Immature natural killer cell (primary cell): ENCODE results near the gene ARID1B. TPM values are rescaled to one million over a fixed set of nuclear protein-coding genes. Genes with fewer than 3 reads are reported as not detected.

ENCODE experiments used
- DNase-seq, 3 donors: peaks; one replicate each; pipeline ENCODE4 v3.0.0; 2022; ENCODE audit warnings: mixed read lengths in 1 of 3
- H3K27ac Mint-ChIP-seq, 6 donors: one replicate each; pipeline ENCODE4 v1.8.0; 2020; ENCODE audit warnings: mixed read lengths in 6 of 6, mild to moderate bottlenecking in 5 of 6, inconsistent platforms in 4 of 6, moderate library complexity in 3 of 6
- H3K27me3 Mint-ChIP-seq, 3 donors: one replicate each; pipeline ENCODE4 v1.8.0; 2020 to 2021; ENCODE audit warnings: low read depth in 3 of 3, mild to moderate bottlenecking in 3 of 3, mixed read lengths in 3 of 3, moderate library complexity in 3 of 3, inconsistent platforms in 1 of 3
- H3K36me3 Mint-ChIP-seq, 3 donors: one replicate each; pipeline ENCODE4 v1.8.0; 2020; ENCODE audit warnings: mixed read lengths in 3 of 3, inconsistent platforms in 2 of 3, mild to moderate bottlenecking in 2 of 3
- H3K4me1 Mint-ChIP-seq, 2 donors: one replicate each; pipeline ENCODE4 v1.8.0; 2020; ENCODE audit warnings: inconsistent platforms in 2 of 2, mild to moderate bottlenecking in 2 of 2, mixed read lengths in 2 of 2, moderate library complexity in 1 of 2
- H3K4me3 Mint-ChIP-seq, 5 donors: one replicate each; pipeline ENCODE4 v1.8.0; 2020; ENCODE audit warnings: mild to moderate bottlenecking in 5 of 5, mixed read lengths in 5 of 5, inconsistent platforms in 3 of 5, moderate library complexity in 3 of 5
- H3K9me3 Mint-ChIP-seq, 6 donors: one replicate each; pipeline ENCODE4 v1.8.0; 2020; ENCODE audit warnings: mild to moderate bottlenecking in 6 of 6, mixed read lengths in 6 of 6, inconsistent platforms in 4 of 6, moderate library complexity in 3 of 6
- polyA plus RNA-seq, 3 donors: library from polyadenylated mRNA; unstranded; fragments of 300-500 nt; fragmentation: Illumina TruSeq; gene quantifications; one replicate each; pipeline ENCODE4 v1.2.3, GENCODE V29; 2021

Gene ARID1B
- polyA plus RNA-seq, 3 donors from 2014 or later = 7.6 to 18.1 (median 8.7) TPM

DNA sequence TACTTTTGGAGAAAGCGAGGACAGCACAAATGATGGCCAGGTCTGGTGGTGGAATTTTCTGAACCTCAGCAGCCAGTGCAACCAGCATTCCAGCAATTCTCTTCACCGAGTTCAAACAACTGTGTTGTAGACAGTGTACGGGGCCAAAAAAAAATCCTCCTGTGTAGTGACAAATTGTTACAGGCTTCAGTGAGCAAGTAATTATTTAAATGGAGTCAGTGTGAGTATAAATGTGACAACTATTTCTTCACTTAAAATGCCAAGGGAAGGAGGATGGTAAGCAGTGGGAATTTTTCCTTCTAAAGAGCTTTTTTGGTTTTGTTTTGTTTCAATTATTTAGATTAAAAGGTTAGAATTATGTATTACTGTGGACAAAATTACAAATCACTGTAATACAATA, 392.0 kb downstream of the ARID1B start:
- no peaks in the 10 kb centered on the region for H3K9me3 Mint-ChIP-seq
- H3K4me3 Mint-ChIP-seq = no peak overlapping the region
- peaks cover 24 to 27% of the 10 kb centered on the region in 2 donors for H3K4me1 Mint-ChIP-seq
- no peak overlapping the region for H3K27ac Mint-ChIP-seq
- DNase-seq = no peak
- H3K36me3 Mint-ChIP-seq = peaks cover 8 to 33% (median 10%) of the 10 kb centered on the region in 3 donors
- peaks cover 0 to 1% (median 0%) of the 10 kb centered on the region in 3 donors for H3K27me3 Mint-ChIP-seq

DNA sequence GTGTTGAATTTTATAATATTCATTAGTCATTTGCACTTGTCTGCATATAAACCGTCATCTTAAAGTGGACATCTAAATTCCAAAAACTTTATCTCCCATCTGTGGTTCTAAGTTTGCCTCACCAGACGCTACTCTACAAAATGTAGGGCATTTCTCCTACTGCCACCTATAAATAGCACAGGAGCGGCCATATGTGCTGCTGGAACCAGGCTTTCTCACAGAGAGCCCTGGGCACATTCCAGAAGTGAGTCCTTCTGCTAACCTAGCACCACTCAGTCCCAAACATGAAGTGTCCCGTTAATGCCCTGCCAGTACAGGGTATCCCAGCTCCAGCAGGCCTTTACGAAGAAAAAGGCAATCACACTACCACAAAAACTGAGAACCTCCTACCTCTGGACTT, 392.5 kb downstream of the ARID1B start:
- H3K27ac Mint-ChIP-seq = no peak overlapping the region
- H3K4me3 Mint-ChIP-seq = no peak overlapping the region
- H3K27me3 Mint-ChIP-seq = peaks cover 0 to 1% (median 0%) of the 10 kb centered on the region in 3 donors
- no peak for DNase-seq
- peaks cover 24 to 26% of the 10 kb centered on the region in 2 donors for H3K4me1 Mint-ChIP-seq
- H3K36me3 Mint-ChIP-seq = peaks cover 8 to 35% (median 10%) of the 10 kb centered on the region in 3 donors
- no peaks in the 10 kb centered on the region for H3K9me3 Mint-ChIP-seq

DNA sequence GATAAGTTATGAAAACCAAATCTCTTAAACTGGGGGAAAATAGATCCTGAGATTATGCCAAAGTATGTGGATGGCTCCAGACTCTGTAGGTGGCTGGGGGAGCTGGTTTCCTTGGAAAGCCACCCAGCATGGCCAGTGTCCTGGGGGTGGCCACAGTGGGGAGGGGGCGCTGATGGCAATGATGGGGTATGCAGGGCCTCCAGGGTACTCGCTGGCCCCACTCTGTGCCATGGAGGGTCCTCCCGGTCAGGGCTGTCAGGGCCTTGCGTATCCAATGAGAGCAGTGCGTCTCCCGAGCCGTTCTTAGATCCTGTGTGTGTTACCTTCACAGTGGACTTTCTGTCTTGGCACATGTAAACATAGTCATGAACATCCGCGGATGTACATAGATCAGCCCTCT, 393.4 kb downstream of the ARID1B start:
- H3K4me3 Mint-ChIP-seq = no peak overlapping the region
- no peak for DNase-seq
- no peaks in the 10 kb centered on the region for H3K9me3 Mint-ChIP-seq
- H3K27ac Mint-ChIP-seq = no peak overlapping the region
- peaks cover 0 to 1% (median 0%) of the 10 kb centered on the region in 3 donors for H3K27me3 Mint-ChIP-seq
- H3K4me1 Mint-ChIP-seq = peaks cover 24 to 26% of the 10 kb centered on the region in 2 donors
- peaks cover 8 to 35% (median 13%) of the 10 kb centered on the region in 3 donors for H3K36me3 Mint-ChIP-seq

DNA sequence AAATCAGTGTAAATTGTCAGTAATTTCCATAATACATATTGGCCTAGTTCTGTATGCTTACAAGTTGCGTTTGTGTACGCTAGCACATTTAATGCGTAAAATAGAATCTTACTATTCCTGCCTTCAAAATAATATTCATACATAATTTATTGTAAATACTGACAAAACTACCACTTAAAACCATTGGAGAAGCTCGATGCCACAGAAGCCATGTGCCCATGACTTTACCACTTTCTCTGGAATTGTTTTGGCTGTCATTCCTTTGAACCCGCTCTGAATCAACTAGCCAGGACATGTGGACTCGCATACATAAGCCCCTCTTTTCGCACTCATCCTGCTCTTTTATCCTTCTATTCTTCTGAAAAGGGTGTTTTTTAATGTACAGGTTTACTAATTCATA, 394.6 kb downstream of the ARID1B start:
- Mint-ChIP-seq H3K27ac (peak overlapping the region in 3 of 6 donors; percentile 27 to 75 (median 63)), H3K36me3 (peaks cover 8 to 33% (median 16%) of the 10 kb centered on the region in 3 donors), H3K4me3 (peak overlapping the region in 3 of 5 donors; percentile 4 to 38 (median 21)), H3K9me3 (no peaks in the 10 kb centered on the region), H3K4me1 (peaks cover 23 to 24% of the 10 kb centered on the region in 2 donors), H3K27me3 (peaks cover 0 to 1% (median 0%) of the 10 kb centered on the region in 3 donors)
- DNase-seq = no peak

DNA sequence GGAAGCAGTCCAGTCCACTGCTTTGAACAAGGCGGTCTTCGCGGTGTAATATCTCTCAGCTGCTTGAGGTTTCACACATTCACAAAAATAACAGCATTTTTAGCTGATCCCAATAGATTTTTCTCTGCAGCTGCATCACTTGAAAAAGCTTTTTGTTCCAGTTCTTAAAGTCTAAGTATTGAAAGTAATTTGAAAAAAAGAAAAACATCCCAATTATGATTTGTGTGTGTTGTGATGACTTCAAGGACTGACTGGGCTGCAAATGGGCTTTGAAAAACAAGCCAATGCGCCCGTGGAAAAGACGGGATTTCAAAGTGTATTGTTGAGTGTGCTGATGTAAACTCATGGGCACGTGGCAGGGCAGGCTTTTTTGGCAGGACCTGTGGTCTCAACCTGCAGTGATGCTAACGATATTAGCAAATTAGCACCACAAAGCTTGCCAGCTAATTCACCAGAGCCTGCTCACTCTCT, 395.1 kb downstream of the ARID1B start:
- Mint-ChIP-seq H3K36me3 (peaks cover 8 to 29% (median 16%) of the 10 kb centered on the region in 3 donors), H3K9me3 (no peaks in the 10 kb centered on the region), H3K27ac (peak overlapping the region in 3 of 6 donors; percentile 27 to 75 (median 63)), H3K27me3 (peaks cover 0 to 1% (median 0%) of the 10 kb centered on the region in 3 donors), H3K4me3 (peak overlapping the region in 3 of 5 donors; percentile 4 to 38 (median 30)), H3K4me1 (peaks cover 23 to 24% of the 10 kb centered on the region in 2 donors)
- DNase-seq = peak in 1 of 3 donors; percentile 10

- no peak for DNase-seq
- peaks cover 0 to 1% (median 0%) of the 10 kb centered on the region in 3 donors for H3K27me3 Mint-ChIP-seq
- peak overlapping the region in 4 of 5 donors; percentile 4 to 62 (median 26) for H3K4me3 Mint-ChIP-seq
- H3K36me3 Mint-ChIP-seq = peaks cover 6 to 21% (median 16%) of the 10 kb centered on the region in 3 donors
- H3K9me3 Mint-ChIP-seq = no peaks in the 10 kb centered on the region
- peaks cover 23 to 24% of the 10 kb centered on the region in 2 donors for H3K4me1 Mint-ChIP-seq
- H3K27ac Mint-ChIP-seq = peak overlapping the region in 4 of 6 donors; percentile 35 to 63 (median 48)
Observed at GRCh38 chr6:157172830-157173536, 395.8 kb downstream of the ARID1B start.

DNA sequence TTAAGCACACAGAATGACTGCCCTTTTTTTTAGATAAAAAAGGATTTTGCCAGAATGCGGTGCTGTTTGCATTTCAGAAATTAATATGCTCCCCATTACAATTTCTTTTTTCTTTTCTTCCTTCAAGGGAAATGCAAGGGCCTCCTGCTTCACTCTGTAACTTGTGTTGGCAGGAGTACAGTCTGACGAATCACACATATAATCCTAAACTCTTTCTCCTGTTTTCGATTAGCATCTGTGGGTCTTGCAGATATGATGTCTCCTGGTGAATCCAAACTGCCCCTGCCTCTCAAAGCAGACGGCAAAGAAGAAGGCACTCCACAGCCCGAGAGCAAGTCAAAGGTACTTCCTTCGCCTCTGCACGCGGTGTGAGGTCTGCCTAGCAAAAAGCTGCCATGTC, 396.6 kb downstream of the ARID1B start:
- H3K27ac Mint-ChIP-seq = no peak overlapping the region
- no peaks in the 10 kb centered on the region for H3K9me3 Mint-ChIP-seq
- H3K27me3 Mint-ChIP-seq = peaks cover 0 to 1% (median 0%) of the 10 kb centered on the region in 3 donors
- H3K4me3 Mint-ChIP-seq = no peak overlapping the region
- DNase-seq = no peak
- H3K36me3 Mint-ChIP-seq = peaks cover 0 to 13% (median 11%) of the 10 kb centered on the region in 3 donors
- H3K4me1 Mint-ChIP-seq = peaks cover 23 to 24% of the 10 kb centered on the region in 2 donors

DNA sequence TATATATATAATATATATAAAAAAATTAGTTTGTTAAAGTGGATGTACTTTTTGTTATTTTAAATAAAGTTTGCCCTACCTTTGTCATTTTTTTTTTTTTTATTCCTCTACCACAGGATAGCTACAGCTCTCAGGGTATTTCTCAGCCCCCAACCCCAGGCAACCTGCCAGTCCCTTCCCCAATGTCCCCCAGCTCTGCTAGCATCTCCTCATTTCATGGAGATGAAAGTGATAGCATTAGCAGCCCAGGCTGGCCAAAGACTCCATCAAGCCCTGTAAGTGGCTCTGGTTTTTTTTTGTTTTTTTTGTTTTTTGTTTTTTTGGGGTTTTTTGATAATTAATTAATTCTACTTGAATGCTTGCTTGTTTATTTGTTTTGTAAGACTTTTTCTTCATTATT, 397.6 kb downstream of the ARID1B start:
- H3K27ac Mint-ChIP-seq = peak overlapping the region in 1 of 6 donors; percentile 49
- peaks cover 0 to 1% (median 0%) of the 10 kb centered on the region in 3 donors for H3K27me3 Mint-ChIP-seq
- H3K4me1 Mint-ChIP-seq = peaks cover 23 to 24% of the 10 kb centered on the region in 2 donors
- no peak for DNase-seq
- no peaks in the 10 kb centered on the region for H3K9me3 Mint-ChIP-seq
- H3K4me3 Mint-ChIP-seq = no peak overlapping the region
- peaks cover 0 to 10% (median 10%) of the 10 kb centered on the region in 3 donors for H3K36me3 Mint-ChIP-seq

DNA sequence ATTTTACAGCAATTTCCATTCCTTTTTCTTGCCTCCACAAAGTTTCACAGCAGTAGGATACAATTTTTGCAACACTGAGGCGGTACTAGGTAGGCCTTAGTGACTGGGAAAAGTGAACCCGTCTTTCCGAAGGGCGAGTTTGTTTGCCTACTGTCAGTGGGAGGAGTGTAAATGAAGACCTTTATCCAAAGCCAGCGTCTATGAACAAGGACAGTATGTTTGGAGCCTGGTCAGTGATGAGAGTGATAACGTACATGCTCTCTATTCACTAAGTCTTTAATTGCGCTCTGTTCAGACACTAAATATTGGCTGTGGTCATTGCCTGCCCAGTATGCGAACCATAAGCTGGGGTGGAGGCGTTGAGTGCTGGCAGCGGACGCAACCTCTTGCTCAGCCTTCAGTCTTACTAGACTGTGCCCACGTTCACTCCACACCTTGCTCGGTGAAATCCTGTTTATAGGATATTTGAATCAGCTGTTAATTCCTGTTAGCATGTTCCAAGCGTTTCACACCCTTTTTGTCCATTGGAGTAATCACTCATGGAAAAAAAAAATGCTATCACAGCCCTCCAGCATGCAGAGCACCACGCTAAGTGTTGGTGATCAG, 400.7 kb downstream of the ARID1B start:
- DNase-seq = no peak
- Mint-ChIP-seq H3K36me3 (peaks cover 3 to 15% (median 10%) of the 10 kb centered on the region in 3 donors), H3K4me1 (peaks cover 6 to 15% of the 10 kb centered on the region in 2 donors), H3K27ac (no peak overlapping the region), H3K4me3 (no peak overlapping the region), H3K27me3 (peaks cover 0 to 1% (median 0%) of the 10 kb centered on the region in 3 donors), H3K9me3 (no peaks in the 10 kb centered on the region)

DNA sequence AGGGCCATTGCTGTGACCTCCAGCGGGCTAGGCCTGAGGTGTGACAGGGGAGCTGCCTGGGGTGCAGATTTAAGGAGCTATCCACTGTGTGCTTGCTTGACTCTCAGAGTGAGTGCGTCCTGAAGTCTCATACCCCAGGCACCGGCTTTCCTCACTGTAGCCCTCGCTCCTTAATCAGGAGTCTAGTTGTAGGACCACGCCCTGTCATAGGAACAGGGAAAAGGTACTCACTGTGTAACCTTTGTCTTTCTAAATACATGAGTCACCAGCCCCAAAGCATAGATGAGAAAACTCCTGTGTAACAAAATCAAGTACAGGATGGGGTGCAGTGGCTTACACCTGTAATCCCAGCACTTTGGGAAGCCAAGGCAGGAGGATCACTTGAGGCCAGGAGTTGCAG, 404.5 kb downstream of the ARID1B start:
- DNase-seq = no peak
- Mint-ChIP-seq H3K36me3 (peaks cover 10 to 33% (median 20%) of the 10 kb centered on the region in 3 donors), H3K27me3 (peaks cover 0 to 4% (median 0%) of the 10 kb centered on the region in 3 donors), H3K4me1 (peaks cover 17 to 27% of the 10 kb centered on the region in 2 donors), H3K9me3 (no peaks in the 10 kb centered on the region), H3K4me3 (no peak overlapping the region), H3K27ac (no peak overlapping the region)

- Mint-ChIP-seq H3K36me3 (peaks cover 14 to 41% (median 20%) of the 10 kb centered on the region in 3 donors), H3K27ac (peak overlapping the region; percentile 6 to 88 (median 62)), H3K9me3 (no peaks in the 10 kb centered on the region), H3K4me3 (no peak overlapping the region), H3K4me1 (peaks cover 24 to 35% of the 10 kb centered on the region in 2 donors), H3K27me3 (peaks cover 0 to 4% (median 0%) of the 10 kb centered on the region in 3 donors)
- no peak for DNase-seq
Observed at GRCh38 chr6:157182503-157183264, 405.5 kb downstream of the ARID1B start.

DNA sequence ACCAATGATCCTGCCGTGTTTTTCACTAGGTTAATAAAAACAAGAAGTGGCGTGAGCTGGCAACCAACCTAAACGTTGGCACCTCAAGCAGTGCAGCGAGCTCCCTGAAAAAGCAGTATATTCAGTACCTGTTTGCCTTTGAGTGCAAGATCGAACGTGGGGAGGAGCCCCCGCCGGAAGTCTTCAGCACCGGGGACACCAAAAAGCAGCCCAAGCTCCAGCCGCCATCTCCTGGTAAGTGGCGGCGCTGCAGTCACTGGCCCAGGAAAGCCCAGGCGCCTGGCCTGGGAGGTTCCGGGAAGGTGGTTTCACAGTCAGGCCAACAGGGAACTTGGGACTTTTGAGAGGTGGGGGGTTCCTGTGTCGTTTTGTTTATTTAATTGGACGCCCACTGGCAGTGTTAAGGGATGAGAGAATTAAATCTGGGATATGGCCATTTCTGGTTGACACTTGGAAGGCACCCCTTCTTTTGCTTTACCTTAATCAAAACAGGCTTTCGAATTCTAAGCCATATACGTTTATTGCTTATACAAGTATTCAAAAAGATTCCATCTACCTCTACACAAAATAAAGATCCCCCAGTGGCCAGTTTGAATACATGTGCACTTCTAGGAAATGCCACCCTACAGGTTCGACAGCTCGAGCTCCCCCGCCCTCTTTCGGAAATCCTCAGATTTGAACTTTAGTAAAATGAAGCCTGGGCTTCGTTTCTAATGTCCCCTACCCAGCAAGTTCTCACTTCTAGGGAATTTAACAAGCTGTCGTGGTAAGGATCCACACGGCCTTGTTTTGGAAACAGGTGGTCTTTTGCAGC, 407.2 kb downstream of the ARID1B start:
- H3K27me3 Mint-ChIP-seq = peaks cover 0 to 4% (median 0%) of the 10 kb centered on the region in 3 donors
- peaks cover 18 to 44% (median 21%) of the 10 kb centered on the region in 3 donors for H3K36me3 Mint-ChIP-seq
- H3K4me1 Mint-ChIP-seq = peaks cover 24 to 35% of the 10 kb centered on the region in 2 donors
- peak overlapping the region in 5 of 6 donors; percentile 19 to 84 (median 64) for H3K27ac Mint-ChIP-seq
- peak; percentile 54 to 68 (median 60) for DNase-seq
- H3K4me3 Mint-ChIP-seq = peak overlapping the region in 4 of 5 donors; percentile 44 to 72 (median 64)
- no peaks in the 10 kb centered on the region for H3K9me3 Mint-ChIP-seq
